HG02623 (cell line): ENCODE measurements around the gene WEE1.
"Not testable (repeated sequence)": the region's sequence is repeated elsewhere in the genome, so short reads cannot be mapped to it uniquely, and the experiment has no call there.

ENCODE experiments used
- ATAC-seq: cut with Tn5 transposase; IDR thresholded peaks from one replicate; pipeline ENCODE4 v1.9.1; 2021; ENCODE audit warnings: moderate library complexity; ENCODE audit not compliant: unreplicated experiment

WEE1 gene

DNA sequence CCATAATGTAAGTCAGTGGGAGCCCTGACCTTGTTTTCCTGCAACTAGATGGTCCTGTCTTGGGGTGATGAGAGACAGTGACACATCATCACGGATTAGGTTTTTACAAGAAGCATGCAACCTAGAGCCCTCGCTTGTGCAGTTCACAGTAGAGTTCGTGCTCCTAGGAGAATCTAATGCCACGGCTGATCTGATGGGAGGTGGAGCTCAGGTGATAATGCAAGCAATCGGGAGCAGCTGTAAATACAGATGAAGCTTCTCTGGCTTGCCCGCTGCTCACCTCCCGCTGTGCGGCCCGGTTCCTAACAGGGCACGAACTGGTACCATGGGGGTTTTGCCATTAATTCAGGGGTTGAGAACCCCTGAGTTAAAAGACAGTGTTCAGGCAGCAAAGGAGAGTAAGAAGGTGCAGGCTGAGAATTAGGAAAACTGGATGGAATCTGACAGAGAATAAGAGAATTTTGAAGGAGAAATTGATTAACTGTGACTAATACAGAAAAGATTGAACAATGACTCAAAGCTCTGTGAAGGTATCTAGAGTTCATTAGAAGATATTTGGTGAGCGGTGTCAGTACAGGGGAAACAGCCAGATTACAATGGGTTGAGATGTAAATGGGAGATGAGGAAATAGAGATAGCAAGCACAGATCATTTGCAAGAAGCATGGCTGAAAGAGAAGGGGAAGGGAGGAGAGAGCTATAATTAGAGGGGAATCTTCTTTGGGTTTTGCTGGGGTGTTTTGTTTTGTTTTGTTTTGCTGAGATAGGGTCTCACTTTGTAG lies 21.0 kb downstream of the WEE1 start:
- ATAC-seq: no peak

DNA sequence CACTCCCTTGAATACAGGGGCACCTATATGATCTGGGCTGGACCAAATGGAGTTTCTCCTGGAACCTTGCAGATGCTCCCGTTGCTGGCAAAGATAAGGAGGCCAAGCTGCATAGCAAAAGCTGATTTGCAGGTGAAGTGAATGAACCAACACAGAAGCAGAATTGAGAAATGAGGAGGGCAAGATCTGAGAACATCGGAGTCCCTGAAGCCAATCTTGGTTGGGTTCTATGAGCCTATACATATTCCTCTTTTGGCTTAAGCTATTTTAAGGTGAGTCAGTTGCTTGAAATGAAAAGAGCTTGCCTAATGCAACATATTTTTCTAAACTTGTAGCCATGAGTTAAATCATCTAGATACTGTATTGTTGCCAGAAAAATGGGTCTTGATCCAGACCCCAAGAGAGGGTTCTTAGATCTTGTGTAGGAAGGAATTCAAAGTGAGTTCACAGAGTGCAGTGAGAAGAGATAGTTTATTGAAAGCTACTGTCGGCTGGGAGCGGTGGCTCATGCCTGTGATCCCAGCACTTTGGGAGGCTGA lies 23.5 kb downstream of the WEE1 start:
- no peak for ATAC-seq

DNA sequence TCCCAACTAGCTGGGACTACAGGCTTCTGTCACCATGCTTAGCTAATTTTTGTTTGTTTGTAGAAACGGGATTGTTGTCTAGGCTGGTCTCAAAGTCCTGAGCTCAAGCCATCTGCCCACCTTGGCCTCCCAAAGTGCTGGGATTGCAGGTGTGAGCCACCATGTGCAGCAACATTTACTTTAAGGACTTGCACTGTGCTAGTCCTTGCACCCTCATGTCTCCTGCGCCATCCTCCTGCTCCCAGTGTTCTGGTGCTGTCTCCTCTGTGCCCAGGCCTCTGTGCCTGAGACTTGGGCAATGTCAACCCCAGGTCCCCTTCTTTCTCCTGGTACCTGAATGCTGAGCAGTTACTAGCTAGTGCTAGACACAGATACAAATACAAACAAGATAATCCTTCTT lies 26.7 kb downstream of the WEE1 start:
- no peak for ATAC-seq

DNA sequence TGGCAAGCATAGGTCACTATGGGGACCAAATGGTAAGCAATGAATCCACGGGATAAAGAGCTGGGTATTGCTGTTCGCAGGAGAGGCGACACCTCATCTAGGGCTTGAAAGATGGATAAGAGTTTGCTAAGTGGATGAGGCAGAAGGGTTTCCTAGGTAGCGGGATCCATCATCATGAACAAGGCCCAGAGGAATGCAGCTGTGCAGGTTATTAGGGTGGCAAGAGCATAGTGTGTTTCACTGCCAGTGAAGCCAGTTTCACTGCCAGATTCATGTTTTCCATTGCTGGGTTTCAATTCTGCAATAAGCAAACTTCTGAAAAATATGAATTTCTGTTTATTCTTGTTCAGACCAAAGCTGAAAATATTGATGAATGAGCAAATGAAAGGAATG lies 27.2 kb downstream of the WEE1 start:
- ATAC-seq: peak; percentile 37

DNA sequence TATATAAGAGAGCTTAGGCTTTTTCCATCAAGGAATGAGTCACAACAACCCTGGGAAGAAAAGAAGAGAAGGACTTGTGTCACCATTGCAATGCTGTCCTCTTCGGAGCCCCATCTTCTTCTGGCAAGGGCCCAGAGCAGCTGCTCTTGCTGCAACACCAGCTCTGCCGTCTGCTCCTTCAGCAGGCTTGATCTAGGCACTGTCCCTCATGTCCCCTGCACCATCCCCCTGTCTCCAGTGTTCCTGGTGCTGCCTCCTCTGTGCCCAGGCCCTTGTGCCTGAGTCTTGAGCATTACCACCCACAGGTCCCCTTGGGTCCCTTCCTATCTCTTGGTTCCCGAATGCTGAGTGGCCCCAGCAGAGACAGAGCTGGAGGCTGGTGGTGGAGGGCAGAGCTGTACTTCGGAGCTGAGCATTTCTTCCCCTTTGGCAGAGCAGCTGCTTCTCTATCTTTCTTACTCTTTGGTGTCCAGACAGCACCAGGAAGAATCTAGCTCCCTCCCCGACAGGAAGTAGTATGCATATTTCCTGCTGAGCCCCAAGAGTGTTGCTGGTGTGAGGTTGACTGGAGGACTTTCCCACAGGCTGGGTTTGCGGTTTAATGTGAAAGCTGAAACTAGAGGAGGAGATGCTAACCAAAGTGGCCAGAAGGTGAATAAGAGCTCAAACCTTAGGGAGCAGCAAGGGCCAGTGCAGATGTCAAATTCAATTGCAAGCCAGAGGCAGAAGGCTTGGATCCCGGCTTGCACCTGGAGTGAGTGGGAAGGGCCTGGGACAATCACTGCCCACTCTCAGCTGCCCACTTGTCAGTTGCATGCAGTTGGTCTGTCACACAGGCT lies 27.8 kb downstream of the WEE1 start:
- peak; percentile 77 for ATAC-seq

DNA sequence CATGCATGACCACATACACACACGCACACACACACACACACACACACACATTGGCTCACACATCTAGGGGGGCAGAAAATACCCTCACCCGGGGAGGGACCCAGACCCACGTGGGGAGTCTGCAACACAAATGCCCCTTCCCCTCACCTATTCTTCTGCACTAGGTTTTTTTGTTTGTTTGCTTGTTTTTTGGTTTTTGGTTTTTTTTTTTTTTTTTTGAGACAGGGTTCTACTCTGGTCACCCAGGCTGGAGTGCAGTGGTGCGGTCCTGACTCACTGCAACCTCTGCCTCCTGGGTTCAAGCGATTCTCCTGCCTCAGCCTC lies 28.4 kb downstream of the WEE1 start:
- no peak for ATAC-seq

DNA sequence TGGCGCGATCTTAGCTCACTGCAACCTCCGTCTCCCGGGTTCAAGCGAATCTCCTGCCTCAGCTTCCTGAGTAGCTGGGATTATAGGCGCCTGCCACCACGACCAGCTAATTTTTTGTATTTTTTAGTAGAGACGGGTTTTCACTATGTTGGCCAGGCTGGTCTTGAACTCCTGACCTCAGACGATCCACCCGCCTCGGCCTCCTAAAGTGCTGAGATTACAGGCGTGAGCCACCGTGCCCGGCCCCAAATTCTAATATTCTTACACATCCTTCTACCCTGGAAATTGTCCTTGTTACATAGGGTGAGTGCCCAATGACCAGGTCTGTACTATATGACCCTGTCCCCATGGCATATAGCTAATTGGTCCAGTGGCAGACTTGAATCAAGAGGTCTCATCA lies 29.7 kb downstream of the WEE1 start:
- ATAC-seq: not testable (repeated sequence)

DNA sequence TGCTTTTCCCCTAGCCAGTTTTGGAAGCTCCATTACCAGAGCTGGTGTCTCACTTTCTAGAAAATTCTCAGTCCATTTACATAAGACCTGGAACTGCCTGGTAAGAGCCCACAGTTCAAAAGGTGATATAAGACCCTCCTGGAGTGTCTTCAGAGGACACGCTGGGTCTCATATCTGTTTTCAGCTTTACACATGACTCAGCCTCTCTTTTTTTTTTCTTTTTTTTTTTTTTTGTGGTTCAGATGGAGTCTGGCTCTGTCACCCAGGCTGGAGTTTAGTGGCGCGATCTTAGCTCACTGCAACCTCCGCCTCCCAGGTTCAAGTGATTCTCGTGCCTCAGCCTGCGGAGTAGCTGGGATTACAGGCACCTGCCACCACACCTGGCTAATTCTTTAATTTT lies 30.7 kb downstream of the WEE1 start:
- no peak for ATAC-seq

DNA sequence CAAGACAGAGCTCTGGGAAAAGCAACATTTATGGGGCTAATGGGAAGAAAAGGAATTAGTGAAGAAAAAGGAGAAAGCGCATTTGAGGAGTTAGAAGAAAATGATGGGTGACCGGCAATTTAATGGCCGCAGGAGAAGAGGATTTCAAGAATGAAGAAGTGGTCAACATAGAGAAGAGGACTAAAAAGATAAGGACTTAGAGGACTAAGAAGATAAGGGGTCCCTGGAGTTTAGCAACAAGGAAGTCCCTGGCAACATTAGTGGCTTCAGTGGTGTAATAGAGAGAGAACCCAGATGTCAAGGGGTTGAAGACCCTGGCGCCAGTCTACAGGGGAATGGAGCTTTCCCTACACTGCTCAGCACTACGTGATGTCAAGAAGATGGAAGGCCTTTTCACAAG lies 32.3 kb downstream of the WEE1 start:
- ATAC-seq: no peak

DNA sequence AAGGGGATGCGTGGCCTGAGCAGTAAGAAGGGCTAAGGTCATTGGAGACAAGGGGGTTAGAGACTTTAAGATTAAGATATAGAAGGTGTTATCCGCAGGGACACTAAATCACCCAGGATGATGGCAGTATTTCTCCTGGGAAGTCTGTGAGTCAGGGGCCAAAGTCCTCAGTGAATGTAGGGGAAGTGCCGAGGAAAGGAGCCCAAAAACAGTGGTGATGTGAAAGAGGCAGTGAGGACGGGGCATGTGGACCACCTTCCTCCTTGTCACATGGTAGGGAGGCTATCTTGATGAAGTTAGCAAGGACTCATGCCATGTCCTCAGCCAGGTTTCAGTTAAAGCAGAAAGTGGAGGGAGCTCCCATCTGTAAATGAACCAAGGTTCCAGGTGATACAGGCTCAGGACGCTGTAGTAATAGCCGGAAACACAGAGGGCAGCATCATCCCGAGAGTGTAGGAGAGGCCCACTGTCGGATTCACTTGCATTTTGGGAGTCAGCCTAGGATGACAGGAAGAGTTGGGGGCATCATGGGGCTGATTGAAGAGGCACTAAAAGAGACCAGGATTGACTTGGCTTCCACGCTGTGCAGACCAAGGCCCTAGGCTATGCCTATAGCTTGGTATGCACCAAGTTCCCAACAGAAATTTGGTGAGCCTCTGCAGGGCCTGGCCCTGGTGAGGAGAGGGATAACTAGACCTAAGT lies 33.5 kb downstream of the WEE1 start:
- ATAC-seq: no peak

DNA sequence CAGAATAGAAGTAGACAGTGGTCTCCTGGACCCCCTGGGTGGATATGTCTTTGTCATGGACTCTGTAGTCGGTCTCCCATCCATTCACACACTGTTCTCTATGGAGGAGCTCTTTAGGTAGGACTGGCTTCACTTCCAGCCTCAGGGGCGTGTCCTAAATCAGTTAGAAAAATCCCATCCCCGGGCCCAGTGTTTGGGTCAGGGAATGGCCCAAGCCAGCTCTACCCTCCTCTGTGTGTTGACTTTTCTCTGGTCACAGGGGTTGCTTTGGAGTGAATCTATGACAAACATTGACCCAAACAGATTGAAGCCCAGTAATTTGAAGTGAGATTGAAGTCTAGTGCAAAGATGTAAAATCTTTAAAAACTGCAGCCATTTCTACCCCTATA lies 34.0 kb downstream of the WEE1 start:
- no peak for ATAC-seq

DNA sequence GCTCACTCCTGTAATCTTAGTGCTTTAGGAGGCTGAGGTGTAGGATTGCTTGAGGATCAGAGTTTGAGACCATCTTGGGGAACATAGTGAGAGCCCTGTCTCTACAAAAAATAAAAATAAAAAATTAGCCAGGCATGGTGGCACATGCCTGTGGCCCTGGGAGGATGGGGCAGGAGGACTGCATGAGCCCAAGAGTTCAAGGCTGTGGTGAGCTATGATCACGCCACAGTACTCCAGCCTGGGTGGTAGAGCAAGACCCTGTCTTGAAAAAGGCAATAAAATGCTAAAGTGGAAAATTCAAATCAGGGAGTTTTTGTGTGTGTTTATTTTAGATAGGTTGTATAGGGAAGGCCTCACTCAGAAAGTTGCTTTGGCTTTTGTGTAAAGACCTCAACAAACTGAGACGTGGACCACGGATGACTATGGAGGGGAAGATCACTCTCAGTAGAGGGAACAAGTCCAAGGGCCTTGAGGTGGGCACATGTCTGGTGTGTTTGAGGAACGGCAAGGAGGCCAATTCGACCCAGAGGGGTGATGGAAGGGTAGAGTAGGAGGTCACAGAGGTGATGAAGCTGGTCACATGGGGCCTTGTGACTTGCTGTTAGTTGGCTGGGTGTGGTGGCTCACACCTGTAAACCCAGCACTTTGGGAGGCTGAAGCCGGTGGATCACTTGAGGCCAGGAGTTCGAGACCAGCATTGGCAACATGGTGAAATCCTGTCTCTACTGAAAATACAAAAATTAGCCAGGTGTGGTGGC lies 35.7 kb downstream of the WEE1 start:
- no peak for ATAC-seq

DNA sequence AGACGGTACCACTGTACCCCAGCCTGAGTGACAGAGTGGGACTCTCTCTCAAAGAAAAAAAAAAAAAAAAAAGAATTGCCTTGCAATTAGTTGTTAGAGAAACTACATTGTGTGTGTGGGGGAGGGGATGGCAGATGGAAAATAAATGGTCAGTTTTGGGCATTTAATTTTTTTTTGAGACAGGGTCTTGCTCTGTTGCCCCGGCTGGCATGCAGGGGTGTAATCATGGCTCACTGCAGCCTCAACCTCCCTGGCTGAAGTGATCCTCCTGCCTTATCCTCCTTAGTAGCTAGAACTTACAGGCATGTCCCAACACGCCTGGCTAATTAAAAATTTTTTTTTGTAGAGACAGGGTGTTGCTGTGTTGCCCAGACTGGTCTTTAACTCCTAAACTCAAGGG lies 36.4 kb downstream of the WEE1 start:
- ATAC-seq: no peak

DNA sequence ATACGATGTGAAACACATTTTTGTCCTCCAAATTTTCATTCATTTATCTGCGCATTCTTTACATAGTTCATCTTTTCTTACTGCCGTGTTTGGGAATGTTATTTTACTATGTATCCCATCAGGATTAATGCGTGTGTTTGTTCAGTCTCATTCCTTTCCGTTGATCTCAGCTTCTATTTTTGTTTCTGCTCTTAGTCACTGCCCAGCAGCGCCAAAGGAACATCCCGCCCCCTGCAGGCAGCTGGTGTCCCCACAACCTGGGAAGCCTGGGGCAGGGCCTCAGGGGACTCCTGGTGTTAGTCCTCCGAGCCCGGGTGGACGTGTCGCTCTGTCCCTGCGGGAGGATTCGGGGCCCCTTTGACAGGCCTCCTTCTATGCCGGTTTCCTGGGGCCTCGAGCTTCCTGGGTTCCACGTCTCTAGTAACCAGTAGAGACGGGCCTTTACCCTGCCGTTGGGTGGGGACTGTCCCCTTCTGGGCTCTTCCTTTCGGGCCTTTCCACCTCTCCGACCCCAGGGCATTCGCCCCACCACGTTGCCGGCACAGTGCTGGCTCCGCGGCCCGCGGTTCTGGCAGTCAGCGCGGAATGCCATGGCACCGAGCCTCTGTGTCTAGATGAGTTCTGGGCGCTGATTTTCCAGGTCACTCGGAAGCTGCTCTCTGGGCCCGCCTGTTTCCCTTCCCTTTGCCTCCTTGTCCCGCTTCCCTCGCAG lies 39.8 kb downstream of the WEE1 start:
- ATAC-seq: peak; percentile 28

DNA sequence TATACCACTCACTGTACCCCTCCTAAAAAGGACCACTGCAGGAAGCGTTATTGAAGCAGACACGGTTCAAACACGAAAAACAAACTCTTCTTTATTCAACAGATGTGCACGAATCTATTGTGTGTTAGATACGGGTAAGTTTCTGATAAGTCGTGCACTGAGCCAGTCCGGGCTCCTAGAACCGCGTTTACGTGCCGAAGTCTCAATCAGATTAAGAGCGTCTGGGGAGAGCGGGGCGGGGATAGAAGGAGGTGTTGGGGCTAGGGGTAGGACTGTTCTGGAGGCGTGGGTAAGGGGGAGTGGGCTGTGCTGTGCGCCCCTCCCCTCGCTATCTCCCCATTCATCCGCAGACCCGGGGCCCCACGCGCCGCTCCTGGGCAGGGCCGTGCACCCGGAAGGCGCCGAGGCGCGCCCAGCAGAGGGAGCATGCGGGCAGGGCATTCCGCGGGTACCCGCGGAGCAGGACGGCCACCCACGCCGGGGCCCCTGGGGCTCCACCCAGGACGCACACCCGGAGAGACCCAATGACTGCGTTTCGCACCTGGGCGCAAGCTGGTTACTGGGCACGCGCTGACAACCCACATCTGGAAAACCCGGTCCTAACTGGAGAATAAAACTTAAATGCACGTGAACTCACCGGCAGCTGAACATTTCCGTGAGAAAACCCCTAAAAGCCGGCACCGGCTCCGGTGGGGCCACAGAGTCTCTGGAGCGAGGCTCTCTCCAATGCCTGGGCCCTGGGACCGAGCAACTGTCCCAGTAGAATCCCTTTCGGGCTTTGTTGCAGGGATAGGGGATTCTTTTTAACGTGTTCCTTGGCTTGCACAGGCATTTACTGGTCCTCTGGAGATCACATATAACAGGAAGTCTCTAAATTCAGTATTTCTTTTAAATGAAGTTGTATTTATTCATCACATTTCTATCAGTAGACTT lies 40.6 kb downstream of the WEE1 start:
- peak; percentile 70 for ATAC-seq

DNA sequence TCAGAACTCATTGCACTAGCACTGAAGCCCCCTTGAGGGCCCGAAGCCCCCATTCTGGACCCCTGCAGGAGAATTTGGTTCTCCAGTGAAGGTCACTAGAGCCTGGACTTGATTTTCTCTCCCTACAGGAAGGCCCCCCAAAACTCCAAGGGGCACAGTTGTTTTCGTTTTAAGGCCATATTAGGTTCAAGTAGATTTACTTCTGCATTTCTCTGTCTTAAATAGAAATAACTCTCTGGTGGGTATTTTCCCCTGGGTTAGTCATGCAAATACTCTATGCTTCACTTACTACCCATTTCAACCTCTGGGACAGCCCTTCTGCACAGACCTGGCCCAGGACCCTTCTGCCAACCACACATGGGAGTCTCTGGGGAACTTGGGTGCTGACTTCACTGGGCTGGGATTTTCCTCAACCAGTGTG lies 41.6 kb downstream of the WEE1 start:
- peak; percentile 50 for ATAC-seq

DNA sequence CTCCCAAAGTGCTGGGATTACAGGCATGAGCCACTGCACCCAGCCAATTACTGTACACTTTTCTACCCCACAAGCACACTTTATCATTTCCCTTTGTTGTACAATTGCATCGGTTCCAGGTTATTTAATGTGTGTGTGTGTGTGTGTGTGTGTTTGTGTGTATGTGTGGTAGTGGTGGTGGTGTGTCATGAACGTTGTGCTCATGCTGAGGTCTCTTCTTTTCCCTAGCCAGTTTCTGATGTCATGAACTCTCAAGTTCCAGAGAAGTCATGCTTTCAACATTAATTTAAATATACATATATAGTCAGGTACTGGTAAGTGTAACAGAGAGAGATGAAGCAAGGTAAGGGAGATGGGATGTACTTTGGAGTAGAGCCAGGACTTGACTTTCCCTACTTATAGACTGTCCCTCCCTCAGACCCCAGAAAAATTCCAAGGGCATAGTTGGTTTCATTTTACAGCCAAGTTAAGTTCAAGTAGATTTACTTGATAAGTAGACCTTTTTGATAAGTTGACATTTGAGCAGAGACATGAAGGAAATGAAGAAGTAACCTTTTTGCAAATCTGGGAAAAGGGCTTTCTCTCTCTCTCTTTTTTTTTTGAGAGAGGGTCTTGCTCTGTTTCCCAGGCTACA lies 42.7 kb downstream of the WEE1 start:
- no peak for ATAC-seq

DNA sequence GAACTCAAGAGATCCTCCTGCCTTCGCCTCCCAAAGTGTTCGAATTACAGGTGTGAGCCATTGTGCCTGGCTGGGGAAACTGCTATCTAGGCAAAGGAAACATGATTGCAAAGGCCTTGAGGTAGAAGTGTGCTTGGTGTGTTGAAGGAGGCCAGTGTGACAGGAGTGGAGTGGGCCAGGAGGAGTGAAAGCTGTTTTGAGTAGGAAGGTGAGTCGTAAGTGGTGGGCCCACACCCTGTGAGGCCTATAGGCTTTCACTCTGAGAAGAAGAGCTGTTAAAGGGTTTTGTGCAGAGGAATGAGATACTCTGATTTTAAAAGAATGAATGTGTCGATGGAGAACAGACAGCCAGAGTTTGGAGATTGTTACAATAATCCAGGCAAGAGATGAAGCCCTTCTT lies 43.4 kb downstream of the WEE1 start:
- no peak for ATAC-seq

DNA sequence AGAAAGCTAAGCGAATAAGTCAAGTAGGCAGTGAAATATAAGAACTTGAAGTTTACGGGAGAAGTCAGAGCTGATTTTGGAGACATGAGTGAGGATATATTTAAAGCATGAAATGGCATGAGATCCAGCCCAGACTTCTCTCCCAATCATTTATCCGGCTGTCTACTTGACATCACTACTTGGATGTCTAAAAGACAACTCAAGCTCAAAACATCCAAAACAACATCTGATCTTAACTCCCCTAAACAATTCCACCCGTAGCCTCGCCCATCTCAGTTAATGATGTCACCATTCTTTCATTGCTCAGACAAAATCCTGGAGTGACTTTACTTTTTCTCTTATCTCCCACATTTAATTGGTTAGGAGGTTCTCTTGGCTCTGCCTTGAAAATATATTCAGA lies 44.5 kb downstream of the WEE1 start:
- ATAC-seq: no peak
